Mesothelial cell of epicardium (in vitro differentiated cells): ENCODE measurements around the gene MTLN. TPM values are rescaled to one million over a fixed set of nuclear protein-coding genes. Genes with fewer than 3 reads are reported as not detected.
"Not testable (repeated sequence)": the region's sequence is repeated elsewhere in the genome, so short reads cannot be mapped to it uniquely, and the experiment has no call there.

Source experiments
- DNase-seq, 2 experiments: peaks; one replicate each; pipeline ENCODE4 v3.0.0; 2021; ENCODE audit warnings: low spot score in 2 of 2; ENCODE audit not compliant: unreplicated experiment in 2 of 2
- H3K27ac Mint-ChIP-seq: 2 replicates; pipeline ENCODE4 v1.8.0; 2021; ENCODE audit warnings: mixed read lengths
- H3K27me3 Mint-ChIP-seq: 2 replicates; pipeline ENCODE4 v1.8.0; 2021; ENCODE audit warnings: low read depth, mixed read lengths
- H3K36me3 Mint-ChIP-seq: 2 replicates; pipeline ENCODE4 v1.8.0; 2021; ENCODE audit warnings: mixed read lengths
- H3K4me1 Mint-ChIP-seq: 2 replicates; pipeline ENCODE4 v1.8.0; 2021; ENCODE audit warnings: mixed read lengths
- H3K4me3 Mint-ChIP-seq: 2 replicates; pipeline ENCODE4 v1.8.0; 2021; ENCODE audit warnings: mild to moderate bottlenecking, moderate library complexity, mixed read lengths
- H3K9me3 Mint-ChIP-seq: 2 replicates; pipeline ENCODE4 v1.8.0; 2021; ENCODE audit warnings: mixed read lengths
- CTCF ChIP-seq: fragments of 200-600 bp; sonication (generic); IDR thresholded peaks from one replicate; pipeline ENCODE4 v1.5.0; 2021; ENCODE audit warnings: antibody characterized with exemption; ENCODE audit not compliant: unreplicated experiment
- total RNA-seq: library from RNA; stranded (reverse); gene quantifications from 3 replicates; pipeline ENCODE4 v1.2.1, GENCODE V29; 2021

MTLN gene
- total RNA-seq, 1 donor from 2014 or later = 6.9 TPM

GRCh38 chr2:110215566-110216158 lies 3.3 kb upstream of the MTLN start:
- Mint-ChIP-seq H3K4me1 (peaks cover 4% of the 10 kb centered on the region), H3K4me3 (no peak overlapping the region), H3K9me3 (peaks cover 9% of the 10 kb centered on the region), H3K27me3 (peaks cover 48% of the 10 kb centered on the region), H3K36me3 (no peaks in the 10 kb centered on the region), H3K27ac (no peak overlapping the region)
- no peak for TF ChIP-seq CTCF
- DNase-seq = no peak

DNA sequence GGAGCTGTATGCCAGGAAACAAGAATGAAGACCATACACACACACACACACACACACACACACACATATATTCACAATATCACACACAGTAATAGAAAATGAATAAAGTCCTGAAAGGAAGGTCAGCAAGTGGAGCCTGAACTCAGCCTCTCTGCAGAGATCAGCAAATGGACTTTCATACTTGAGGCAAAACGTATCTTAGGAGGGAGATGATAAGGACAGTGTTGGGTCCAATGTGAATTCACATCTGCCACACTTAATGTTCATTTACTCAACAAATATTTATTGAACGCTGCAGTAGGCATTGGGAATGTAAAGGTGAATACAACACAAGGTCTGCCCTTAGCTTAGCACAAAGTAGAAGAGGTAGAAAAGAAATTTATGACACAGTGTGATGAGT lies 2.7 kb upstream of the MTLN start:
- no peak for TF ChIP-seq CTCF
- peaks cover 4% of the 10 kb centered on the region for H3K4me1 Mint-ChIP-seq
- H3K9me3 Mint-ChIP-seq = peaks cover 9% of the 10 kb centered on the region
- no peak for DNase-seq
- no peaks in the 10 kb centered on the region for H3K36me3 Mint-ChIP-seq
- H3K27ac Mint-ChIP-seq = no peak overlapping the region
- H3K4me3 Mint-ChIP-seq = no peak overlapping the region
- H3K27me3 Mint-ChIP-seq = peaks cover 45% of the 10 kb centered on the region

- not testable (repeated sequence) for DNase-seq, H3K4me1 Mint-ChIP-seq, H3K36me3 Mint-ChIP-seq, H3K27ac Mint-ChIP-seq, H3K9me3 Mint-ChIP-seq
- Mint-ChIP-seq H3K27me3 (peaks cover 33% of the 10 kb centered on the region), H3K4me3 (peak overlapping the region; percentile 20)
Observed at GRCh38 chr2:110213522-110213921, 1.2 kb upstream of the MTLN start.

DNA sequence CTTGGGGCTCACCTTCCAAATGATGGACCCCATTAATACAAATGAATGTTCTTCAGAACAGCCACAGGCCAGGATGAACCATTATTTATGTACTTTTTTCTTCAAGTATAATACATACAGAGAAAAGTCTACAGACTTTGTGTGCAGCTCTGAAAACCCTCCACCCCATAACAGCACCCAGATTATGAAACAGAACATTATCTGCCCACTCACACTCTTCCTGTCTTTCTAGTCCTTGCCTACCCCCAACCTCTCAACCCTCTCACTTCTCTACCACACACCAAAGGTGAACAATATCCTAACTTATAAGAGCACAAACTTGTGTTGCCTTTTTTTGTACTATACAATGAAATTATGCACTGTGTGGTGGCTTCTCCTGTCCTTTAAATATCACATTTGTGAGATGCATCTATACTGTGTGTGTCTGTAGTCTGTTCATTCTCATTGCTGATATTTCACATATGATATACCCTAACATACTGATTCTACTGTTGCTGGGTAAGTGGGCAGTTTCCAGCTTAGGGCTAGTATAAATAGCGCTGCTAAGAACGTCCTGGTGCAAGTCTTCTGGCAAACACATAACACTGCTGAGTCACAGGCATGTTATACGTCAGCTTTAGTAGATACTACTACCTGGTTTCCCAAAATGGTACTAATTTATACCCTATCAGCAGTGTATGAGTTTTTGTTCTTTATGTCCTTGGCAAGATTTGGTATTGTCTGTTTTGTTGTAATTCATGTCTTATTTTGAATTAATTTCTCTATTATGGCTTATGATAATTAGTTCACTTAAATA lies 6.5 kb downstream of the MTLN start:
- Mint-ChIP-seq H3K9me3 (no peaks in the 10 kb centered on the region), H3K27ac (no peak overlapping the region), H3K27me3 (no peaks in the 10 kb centered on the region), H3K4me1 (peaks cover 10% of the 10 kb centered on the region), H3K36me3 (no peaks in the 10 kb centered on the region), H3K4me3 (peak overlapping the region; percentile 77)
- no peak for DNase-seq
- no peak for TF ChIP-seq CTCF

DNA sequence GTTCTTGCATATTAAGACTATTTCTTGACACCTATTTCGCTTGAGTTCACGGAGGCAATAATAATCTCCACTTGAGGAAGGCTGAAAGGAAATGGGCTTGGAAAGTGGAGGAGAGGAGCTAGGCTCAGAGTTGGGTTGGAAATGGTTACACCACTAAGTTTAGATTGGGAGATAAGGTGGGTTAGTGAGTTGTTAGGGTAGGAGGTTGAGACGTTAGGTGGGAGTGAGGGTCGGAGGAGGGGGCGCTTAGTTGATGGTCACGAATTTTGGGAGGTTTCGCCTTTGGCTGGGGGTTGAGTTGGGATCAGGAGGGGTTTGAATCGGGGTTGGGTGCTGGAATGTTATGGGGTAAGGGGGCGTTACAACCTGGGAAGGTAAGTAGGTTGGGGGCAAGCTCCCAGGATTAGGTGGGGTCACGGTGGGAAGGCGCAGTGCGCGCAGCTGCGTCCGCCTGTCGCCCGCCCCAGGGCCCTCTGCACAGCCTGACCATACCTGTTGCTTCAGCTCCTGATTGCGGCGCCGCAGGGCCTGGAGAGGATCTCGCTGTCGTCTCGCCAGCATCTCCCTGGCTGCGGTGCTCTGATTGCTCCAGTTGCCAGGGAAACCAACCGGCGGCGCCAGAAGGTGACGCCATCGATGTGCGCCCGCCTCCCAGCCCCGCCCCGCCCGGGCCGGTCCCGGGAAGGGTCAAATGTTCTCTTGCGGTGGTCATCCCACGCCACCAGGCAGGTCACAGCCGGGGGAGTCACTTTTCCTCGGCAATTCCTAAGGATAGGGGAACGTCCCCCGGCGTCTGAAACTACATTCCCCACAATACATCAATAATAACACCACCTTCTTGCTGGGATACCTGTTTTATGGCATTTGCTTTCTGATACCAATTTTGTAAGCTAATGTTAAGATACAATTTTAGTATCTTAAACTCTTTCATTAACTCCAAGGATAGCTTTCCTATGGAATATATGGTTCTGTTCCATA lies 7.7 kb downstream of the MTLN start, which contains the start of gene NPHP1:
Gene NPHP1 (minus strand): TSS at position 606 of the 978 bp plus-strand sequence. CDS start 45 bp downstream, at position 561.
- H3K27ac Mint-ChIP-seq = peak within 1 kb of the TSS; percentile 89
- H3K9me3 Mint-ChIP-seq = no peaks in the 10 kb centered on the region
- H3K27me3 Mint-ChIP-seq = no peaks in the 10 kb centered on the region
- no peak for TF ChIP-seq CTCF
- DNase-seq = peak; percentile 77 to 92
- peaks cover 1% of the 10 kb centered on the region for H3K36me3 Mint-ChIP-seq
- H3K4me1 Mint-ChIP-seq = peaks cover 10% of the 10 kb centered on the region
- H3K4me3 Mint-ChIP-seq = peak within 1 kb of the TSS; percentile 77
